BE2C (cell line): ENCODE results near the gene PRDM5.
A peak's percentile ranks its signal among the peaks of the same experiment; 100 is the strongest.

ENCODE experiments used
- DNase-seq: peaks from one replicate; pipeline ENCODE4 v3.0.0-alpha.2; 2020
- H3K27me3 ChIP-seq: fragments of 250-450 bp; sonication (Bioruptor Pico); 2 replicates; pipeline ENCODE4 v1.5.1; 2020; ENCODE audit warnings: mild to moderate bottlenecking
- H3K36me3 ChIP-seq: fragments of 250-450 bp; sonication (Bioruptor Pico); 2 replicates; pipeline ENCODE4 v1.5.1; 2020; ENCODE audit warnings: mild to moderate bottlenecking
- H3K4me1 ChIP-seq: fragments of 250-450 bp; sonication (Bioruptor Pico); 2 replicates; pipeline ENCODE4 v1.5.1; 2020
- H3K4me3 ChIP-seq: 2 replicates; pipeline ENCODE4 v1.5.1; 2011; ENCODE audit warnings: low read depth, low read length
- H3K9me3 ChIP-seq: fragments of 250-450 bp; sonication (Bioruptor Pico); 2 replicates; pipeline ENCODE4 v1.5.1; 2020
- CTCF ChIP-seq: IDR thresholded peaks from 2 replicates; pipeline ENCODE4 v1.5.1; 2012; ENCODE audit warnings: mild to moderate bottlenecking, low read depth, low read length

Gene PRDM5

GRCh38 chr4:120714417-120715010, 208.0 kb downstream of the PRDM5 start:
- Histone ChIP-seq H3K4me3 (no peak overlapping the region), H3K9me3 (no peaks in the 10 kb centered on the region), H3K36me3 (no peaks in the 10 kb centered on the region), H3K27me3 (no peaks in the 10 kb centered on the region), H3K4me1 (no peaks in the 10 kb centered on the region; the same call in 1 of the 2 replicates)
- no peak for TF ChIP-seq CTCF
- DNase-seq: no peak

GRCh38 chr4:120709991-120710390, 212.5 kb downstream of the PRDM5 start:
- DNase-seq: no peak
- H3K9me3 ChIP-seq: no peaks in the 10 kb centered on the region
- H3K36me3 ChIP-seq: no peaks in the 10 kb centered on the region
- H3K4me3 ChIP-seq: no peak overlapping the region
- H3K4me1 ChIP-seq: no peaks in the 10 kb centered on the region
- TF ChIP-seq CTCF: no peak
- H3K27me3 ChIP-seq: no peaks in the 10 kb centered on the region

GRCh38 chr4:120704538-120704937, 218.0 kb downstream of the PRDM5 start:
- Histone ChIP-seq H3K4me3 (no peak overlapping the region), H3K36me3 (no peaks in the 10 kb centered on the region), H3K4me1 (no peaks in the 10 kb centered on the region), H3K9me3 (no peaks in the 10 kb centered on the region), H3K27me3 (no peaks in the 10 kb centered on the region)
- DNase-seq: no peak
- no peak for TF ChIP-seq CTCF

- TF ChIP-seq CTCF: no peak
Measured at GRCh38 chr4:120703908-120704307, 218.6 kb downstream of the PRDM5 start.

GRCh38 chr4:120699354-120699753, 223.2 kb downstream of the PRDM5 start:
- no peaks in the 10 kb centered on the region for H3K27me3 ChIP-seq
- no peaks in the 10 kb centered on the region for H3K9me3 ChIP-seq
- DNase-seq: no peak
- no peak for TF ChIP-seq CTCF
- no peak overlapping the region for H3K4me3 ChIP-seq
- no peaks in the 10 kb centered on the region for H3K36me3 ChIP-seq
- H3K4me1 ChIP-seq: peaks cover 9% of the 10 kb centered on the region

More at GRCh38 chr4:120703908-120704307, 218.6 kb downstream of the PRDM5 start:
- no peak overlapping the region for H3K4me3 ChIP-seq
- DNase-seq: no peak
- no peaks in the 10 kb centered on the region for H3K27me3 ChIP-seq
- H3K9me3 ChIP-seq: no peaks in the 10 kb centered on the region
- H3K36me3 ChIP-seq: no peaks in the 10 kb centered on the region
- H3K4me1 ChIP-seq: peaks cover 4% of the 10 kb centered on the region; the same call in 1 of the 2 replicates

- peaks cover 20% of the 10 kb centered on the region for H3K4me1 ChIP-seq
- H3K36me3 ChIP-seq: no peaks in the 10 kb centered on the region
- no peaks in the 10 kb centered on the region for H3K9me3 ChIP-seq
- peak; percentile 66 for DNase-seq
- TF ChIP-seq CTCF: no peak
- no peaks in the 10 kb centered on the region for H3K27me3 ChIP-seq
- no peak overlapping the region for H3K4me3 ChIP-seq
Measured at GRCh38 chr4:120694973-120695372, 227.6 kb downstream of the PRDM5 start.
